Large intestine (tissue), 3 donors: ENCODE results near the gene STK4. TPM values are rescaled to one million over a fixed set of nuclear protein-coding genes. Genes with fewer than 3 reads are reported as not detected.
"Not testable (repeated sequence)": the region's sequence is repeated elsewhere in the genome, so short reads cannot be mapped to it uniquely, and the experiment has no call there.

Experiments used
- DNase-seq, 2 donors: peaks; one replicate each; pipeline versions ENCODE4 v3.0.0 to v3.0.0-alpha.2; 2013
- H3K27ac ChIP-seq: one replicate; pipeline ENCODE4 v1.5.1; 2013; ENCODE audit warnings: low read length
- H3K27me3 ChIP-seq: 2 replicates; pipeline ENCODE4 v1.6.1; 2013; ENCODE audit warnings: low read length; ENCODE audit not compliant: control insufficient read depth, insufficient read depth
- H3K36me3 ChIP-seq: 2 replicates; pipeline ENCODE4 v1.6.1; 2013; ENCODE audit warnings: low read length; ENCODE audit not compliant: control insufficient read depth, insufficient read depth
- H3K4me1 ChIP-seq: one replicate; pipeline ENCODE4 v1.6.1; 2013; ENCODE audit warnings: low read length; ENCODE audit not compliant: control insufficient read depth, insufficient read depth
- H3K4me3 ChIP-seq: one replicate; pipeline ENCODE4 v1.5.1; 2013; ENCODE audit warnings: low read length
- H3K9me3 ChIP-seq: one replicate; pipeline ENCODE4 v1.6.1; 2013; ENCODE audit warnings: mild to moderate bottlenecking, low read depth, low read length, moderate library complexity; ENCODE audit not compliant: control insufficient read depth
- WGBS: methylation state at CpG from one replicate; pipeline ENCODE4 v1.1.5; 2013; ENCODE audit warnings: low lambda C conversion rate; ENCODE audit not compliant: insufficient coverage; 5-methylcytosine and 5-hydroxymethylcytosine counted together
- polyA plus RNA-seq: library from polyadenylated mRNA; unstranded; fragments of 120-200 nt; gene quantifications from one replicate; pipeline ENCODE4 v1.2.1, GENCODE V29; 2013

STK4 gene
- polyA plus RNA-seq, 1 donor, result 15.8 TPM

GRCh38 chr20:45020236-45020886, 54.0 kb downstream of the STK4 start:
- whole genome bisulfite sequencing, result no CpG with 5 or more reads among the region's 3 CpGs
- peaks cover 14% of the 10 kb centered on the region for H3K4me1 ChIP-seq
- no peaks in the 10 kb centered on the region for H3K9me3 ChIP-seq
- H3K27ac ChIP-seq, result no peak overlapping the region
- DNase-seq, result peak; percentile 30 to 49
- H3K27me3 ChIP-seq, result no peaks in the 10 kb centered on the region
- peaks cover 8% of the 10 kb centered on the region for H3K36me3 ChIP-seq
- no peak overlapping the region for H3K4me3 ChIP-seq

- Histone ChIP-seq H3K4me1 (peaks cover 10% of the 10 kb centered on the region), H3K27ac (no peak overlapping the region), H3K27me3 (no peaks in the 10 kb centered on the region), H3K9me3 (no peaks in the 10 kb centered on the region), H3K36me3 (peaks cover 17% of the 10 kb centered on the region), H3K4me3 (no peak overlapping the region)
- DNase-seq, result no peak
- WGBS, result no CpG with 5 or more reads among the region's 2 CpGs
Measured at GRCh38 chr20:45021631-45022030, 55.3 kb downstream of the STK4 start.

GRCh38 chr20:45023140-45023539, 56.8 kb downstream of the STK4 start:
- WGBS, result no CpG with 5 or more reads among the region's 2 CpGs
- DNase-seq, H3K9me3 ChIP-seq, H3K4me3 ChIP-seq, H3K4me1 ChIP-seq, H3K27me3 ChIP-seq, H3K27ac ChIP-seq: not testable (repeated sequence)
- H3K36me3 ChIP-seq, result peaks cover 17% of the 10 kb centered on the region

GRCh38 chr20:45028424-45029136, 62.3 kb downstream of the STK4 start:
- H3K27me3 ChIP-seq, result no peaks in the 10 kb centered on the region
- peaks cover 22% of the 10 kb centered on the region for H3K36me3 ChIP-seq
- H3K4me3 ChIP-seq, result no peak overlapping the region
- H3K27ac ChIP-seq, result no peak overlapping the region
- WGBS, result 100% methylated on average over 1 of the region's 6 CpGs
- no peaks in the 10 kb centered on the region for H3K4me1 ChIP-seq
- DNase-seq, result no peak
- no peaks in the 10 kb centered on the region for H3K9me3 ChIP-seq

GRCh38 chr20:45029884-45030283, 63.6 kb downstream of the STK4 start:
- no peak for DNase-seq
- Histone ChIP-seq H3K4me3 (no peak overlapping the region), H3K27me3 (no peaks in the 10 kb centered on the region), H3K36me3 (peaks cover 20% of the 10 kb centered on the region), H3K9me3 (no peaks in the 10 kb centered on the region), H3K27ac (no peak overlapping the region), H3K4me1 (no peaks in the 10 kb centered on the region)
- WGBS, result 83% methylated on average over 1 of the region's 3 CpGs

GRCh38 chr20:45032276-45032675, 66.0 kb downstream of the STK4 start:
- Histone ChIP-seq H3K27me3 (no peaks in the 10 kb centered on the region), H3K27ac (no peak overlapping the region), H3K4me1 (no peaks in the 10 kb centered on the region), H3K36me3 (peaks cover 5% of the 10 kb centered on the region), H3K4me3 (no peak overlapping the region), H3K9me3 (no peaks in the 10 kb centered on the region)
- no peak for DNase-seq
- no CpG with 5 or more reads among the region's 2 CpGs for WGBS

GRCh38 chr20:45032781-45033180, 66.5 kb downstream of the STK4 start:
- no peaks in the 10 kb centered on the region for H3K27me3 ChIP-seq
- peaks cover 5% of the 10 kb centered on the region for H3K36me3 ChIP-seq
- no peak overlapping the region for H3K27ac ChIP-seq
- DNase-seq, result no peak
- no peak overlapping the region for H3K4me3 ChIP-seq
- no peaks in the 10 kb centered on the region for H3K4me1 ChIP-seq
- 71% methylated on average over 1 of the region's 3 CpGs for WGBS
- no peaks in the 10 kb centered on the region for H3K9me3 ChIP-seq

- H3K27ac ChIP-seq, result no peak overlapping the region
- no peak for DNase-seq
- no peaks in the 10 kb centered on the region for H3K4me1 ChIP-seq
- no peaks in the 10 kb centered on the region for H3K36me3 ChIP-seq
- no peaks in the 10 kb centered on the region for H3K27me3 ChIP-seq
- H3K9me3 ChIP-seq, result no peaks in the 10 kb centered on the region
- H3K4me3 ChIP-seq, result no peak overlapping the region
- WGBS, result 100% methylated on average over 1 of the region's 1 CpG
Measured at GRCh38 chr20:45034436-45034835, 68.1 kb downstream of the STK4 start.

GRCh38 chr20:45036044-45036755, 69.9 kb downstream of the STK4 start:
- Histone ChIP-seq H3K4me1 (no peaks in the 10 kb centered on the region), H3K27ac (no peak overlapping the region), H3K27me3 (no peaks in the 10 kb centered on the region), H3K9me3 (no peaks in the 10 kb centered on the region), H3K4me3 (no peak overlapping the region), H3K36me3 (no peaks in the 10 kb centered on the region)
- WGBS, result 100% methylated on average over 2 of the region's 10 CpGs
- no peak for DNase-seq

GRCh38 chr20:45037050-45037449, 70.7 kb downstream of the STK4 start:
- no peaks in the 10 kb centered on the region for H3K36me3 ChIP-seq
- no peaks in the 10 kb centered on the region for H3K9me3 ChIP-seq
- WGBS, result no CpG with 5 or more reads among the region's 1 CpG
- no peaks in the 10 kb centered on the region for H3K27me3 ChIP-seq
- no peak overlapping the region for H3K4me3 ChIP-seq
- no peaks in the 10 kb centered on the region for H3K4me1 ChIP-seq
- no peak for DNase-seq
- no peak overlapping the region for H3K27ac ChIP-seq
